Stimulated activated CD8-positive, alpha-beta memory T cell treated with anti-CD3 and anti-CD28 coated beads, Interleukin-15, amount 100 ng/mL, for 4 hours (primary cell): ENCODE results near the gene AMOTL2.

Experiments
- DNase-seq, 2 donors: peaks; one replicate each; pipeline ENCODE4 v3.0.0-alpha.2; 2020; ENCODE audit warnings: low read depth in 2 of 2

The AMOTL2 gene

GRCh38 chr3:134315286-134316106 lies 58.8 kb downstream of the AMOTL2 start:
- DNase-seq: no peak

- DNase-seq: no peak
These were observed 59.5 kb downstream of the AMOTL2 start for GRCh38 chr3:134314588-134315285.

- DNase-seq: no peak
These were observed 60.2 kb downstream of the AMOTL2 start for GRCh38 chr3:134313847-134314587.

- DNase-seq: no peak
These were observed 61.1 kb downstream of the AMOTL2 start for GRCh38 chr3:134312873-134313846.

- DNase-seq: no peak
These were observed 62.0 kb downstream of the AMOTL2 start for GRCh38 chr3:134312072-134312872.

GRCh38 chr3:134311693-134312071 lies 62.6 kb downstream of the AMOTL2 start:
- no peak for DNase-seq

- DNase-seq: no peak
These were observed 63.0 kb downstream of the AMOTL2 start for GRCh38 chr3:134311265-134311664.

- DNase-seq: no peak
These were observed 64.1 kb downstream of the AMOTL2 start for GRCh38 chr3:134309987-134310700.

- peak; percentile 21 to 38 for DNase-seq
These were observed 65.8 kb downstream of the AMOTL2 start for GRCh38 chr3:134308350-134308891.

- DNase-seq: no peak
These were observed 66.8 kb downstream of the AMOTL2 start for GRCh38 chr3:134307425-134307824.

GRCh38 chr3:134306320-134306719 lies 67.9 kb downstream of the AMOTL2 start:
- DNase-seq: no peak
